NB4 (cell line): Measurements from ENCODE around the gene BPIFA1.

ENCODE experiments used
- CTCF ChIP-seq: IDR thresholded peaks from one replicate; pipeline ENCODE4 v1.5.1; 2012; ENCODE audit warnings: low read depth, low read length
- MYC ChIP-seq: IDR thresholded peaks from 2 replicates; pipeline ENCODE4 v1.6.1; 2011; ENCODE audit warnings: low read depth, low read length
- POLR2A ChIP-seq: IDR thresholded peaks from 2 replicates; pipeline ENCODE4 v1.6.1; 2011; ENCODE audit warnings: mild to moderate bottlenecking; ENCODE audit not compliant: insufficient read length; ENCODE audit errors: extremely low read depth

GRCh38 chr20:33249456-33249855 is 13.7 kb downstream of the BPIFA1 start:
- no peak for TF ChIP-seq CTCF
- no peak for TF ChIP-seq POLR2A
- no peak for TF ChIP-seq MYC
